ENCODE data around the gene ARHGAP32.

The ARHGAP32 gene

GRCh38 chr11:128956401-128957201 is 235.5 kb downstream of the ARHGAP32 start:
- DNase-seq (ENCODE audit: low read depth), result peak; percentile 14

- DNase-seq (ENCODE audit: low read depth), result no peak
These were observed 236.5 kb downstream of the ARHGAP32 start for GRCh38 chr11:128955636-128956035.

GRCh38 chr11:128953151-128953550 is 239.0 kb downstream of the ARHGAP32 start:
- no peak for DNase-seq (ENCODE audit: low read depth)

DNA sequence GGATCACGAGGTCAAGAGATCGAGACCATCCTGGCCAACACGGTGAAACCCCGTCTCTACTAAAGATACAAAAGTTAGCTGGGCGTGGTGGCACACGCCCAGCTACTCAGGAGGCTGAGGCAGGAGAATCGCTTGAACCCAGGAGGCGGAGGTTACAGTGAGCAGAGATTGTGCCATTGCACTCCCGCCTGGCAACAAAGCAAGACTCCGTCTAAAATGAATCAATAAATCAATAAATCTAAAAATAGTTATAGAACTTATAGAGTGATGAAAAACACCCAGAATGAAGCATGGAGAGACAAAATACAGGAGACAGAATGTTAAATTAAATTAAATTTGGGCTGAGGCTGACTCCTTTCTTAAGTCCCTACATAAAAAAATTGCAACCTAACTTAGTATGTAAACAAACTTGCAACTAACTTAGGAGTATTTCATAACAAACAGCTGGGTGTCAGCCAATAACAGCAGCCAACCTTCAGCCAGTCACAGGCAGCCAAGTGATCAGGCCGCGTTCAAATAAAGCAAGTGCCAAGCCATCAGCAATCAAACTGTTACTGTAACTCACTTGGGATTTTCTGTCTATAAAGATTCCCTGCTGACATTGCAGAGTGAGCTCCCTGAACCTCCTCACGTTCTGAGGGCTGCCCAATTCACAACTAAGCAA is 242.2 kb downstream of the ARHGAP32 start:
- no peak for DNase-seq (ENCODE audit: low read depth)

- no peak for DNase-seq (ENCODE audit: low read depth)
These were observed 243.5 kb downstream of the ARHGAP32 start for GRCh38 chr11:128948583-128948982.

DNA sequence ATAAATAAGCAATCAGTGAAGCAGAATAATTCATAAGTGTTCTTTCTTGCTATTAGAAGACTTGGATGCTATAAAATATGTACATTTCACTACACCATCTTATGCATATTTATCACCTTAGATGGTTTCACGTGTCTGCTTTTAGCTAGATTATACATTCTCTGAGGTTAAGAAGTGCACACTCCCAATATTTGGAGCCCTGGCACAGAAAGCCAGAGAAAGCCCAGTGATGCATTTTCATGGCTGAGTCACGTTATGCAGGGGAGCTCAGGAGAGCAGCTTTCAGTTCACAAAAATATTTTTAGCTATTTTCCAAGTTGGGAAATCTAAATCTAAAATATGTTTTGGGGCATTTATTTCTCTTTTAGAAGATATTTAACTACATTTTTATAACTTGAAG is 244.4 kb downstream of the ARHGAP32 start:
- no peak for DNase-seq (ENCODE audit: low read depth)

GRCh38 chr11:128946648-128947047 is 245.5 kb downstream of the ARHGAP32 start:
- DNase-seq (ENCODE audit: low read depth), result no peak

DNA sequence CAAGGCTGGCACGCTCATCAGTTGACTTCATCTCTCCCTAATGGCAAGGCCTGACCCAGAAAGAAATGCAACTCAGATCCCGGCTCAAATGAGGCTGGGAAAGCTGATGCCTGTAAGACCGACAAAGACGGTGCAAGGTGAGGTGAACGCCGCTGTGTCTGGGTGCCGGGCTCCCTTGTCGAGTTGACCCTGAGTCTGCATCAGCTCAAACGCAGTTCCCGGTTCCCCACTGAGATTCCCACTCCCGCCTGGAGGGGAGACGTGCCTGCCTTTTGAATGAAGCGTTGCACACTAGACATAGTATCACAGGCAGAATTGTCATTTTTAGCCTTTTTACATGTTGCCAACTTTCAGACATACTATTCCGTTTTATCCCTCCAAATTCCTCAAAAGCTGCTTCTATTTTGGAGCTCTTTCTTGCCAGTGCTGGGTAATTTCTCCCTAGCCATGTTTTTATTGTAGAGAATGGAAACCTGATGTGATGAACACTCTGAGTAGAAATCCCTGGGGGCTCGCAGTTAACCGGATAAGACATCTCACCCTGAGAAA is 248.6 kb downstream of the ARHGAP32 start:
- no peak for DNase-seq (ENCODE audit: low read depth)

DNA sequence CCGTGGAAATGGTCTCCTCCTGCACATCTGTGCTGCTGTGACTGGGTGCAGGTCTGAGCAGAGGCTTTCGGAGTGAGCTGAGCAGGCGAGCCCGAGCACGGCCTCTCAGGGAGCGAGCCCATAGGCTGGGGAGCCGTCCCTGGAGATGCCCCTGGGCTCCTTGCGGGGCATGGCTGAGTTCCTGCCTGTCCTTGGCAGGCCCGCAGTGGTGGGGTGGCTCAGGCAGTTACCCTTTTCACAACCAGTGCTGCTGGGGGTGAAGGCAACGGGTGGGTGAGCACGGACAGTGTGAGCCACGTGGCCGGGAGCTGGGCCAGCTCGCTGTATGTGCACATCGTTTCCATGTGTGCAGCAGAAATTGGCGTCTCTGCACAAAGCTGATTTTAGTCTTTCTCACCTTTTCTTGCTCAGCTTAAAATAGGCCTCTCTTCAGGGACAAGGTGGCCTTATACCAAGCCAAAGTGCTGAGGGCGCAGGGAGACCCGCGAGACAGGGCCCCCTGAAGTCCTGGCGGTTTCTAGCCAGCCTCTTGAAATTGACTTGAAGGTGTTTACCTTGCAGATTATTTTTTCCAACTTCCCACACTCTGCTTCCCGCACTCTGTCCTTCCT is 249.2 kb downstream of the ARHGAP32 start, which contains the start of gene TP53AIP1:
TP53AIP1 (minus strand) TSS at position 55 of the 611 bp plus-strand sequence. CDS start 5,053 bp downstream, outside the sequence.
- DNase-seq (ENCODE audit: low read depth), result no peak

DNA sequence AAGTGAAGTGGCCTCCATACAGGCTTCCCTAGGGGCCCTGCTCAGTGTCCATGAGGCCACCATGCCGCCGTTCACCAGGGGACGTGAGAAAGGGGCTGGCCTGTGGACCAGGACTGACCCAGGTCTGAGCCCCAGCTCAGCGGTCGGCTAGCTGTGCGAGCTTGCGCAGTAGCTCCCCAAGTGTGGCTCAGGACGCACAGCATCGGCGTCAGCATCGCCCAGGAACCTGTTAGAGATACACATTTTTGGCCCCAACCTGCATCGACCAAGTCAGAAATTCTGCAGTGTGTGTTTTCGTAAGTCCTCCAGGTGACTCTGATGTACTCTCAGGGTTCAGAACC is 249.9 kb downstream of the ARHGAP32 start:
- DNase-seq (ENCODE audit: low read depth), result no peak

DNA sequence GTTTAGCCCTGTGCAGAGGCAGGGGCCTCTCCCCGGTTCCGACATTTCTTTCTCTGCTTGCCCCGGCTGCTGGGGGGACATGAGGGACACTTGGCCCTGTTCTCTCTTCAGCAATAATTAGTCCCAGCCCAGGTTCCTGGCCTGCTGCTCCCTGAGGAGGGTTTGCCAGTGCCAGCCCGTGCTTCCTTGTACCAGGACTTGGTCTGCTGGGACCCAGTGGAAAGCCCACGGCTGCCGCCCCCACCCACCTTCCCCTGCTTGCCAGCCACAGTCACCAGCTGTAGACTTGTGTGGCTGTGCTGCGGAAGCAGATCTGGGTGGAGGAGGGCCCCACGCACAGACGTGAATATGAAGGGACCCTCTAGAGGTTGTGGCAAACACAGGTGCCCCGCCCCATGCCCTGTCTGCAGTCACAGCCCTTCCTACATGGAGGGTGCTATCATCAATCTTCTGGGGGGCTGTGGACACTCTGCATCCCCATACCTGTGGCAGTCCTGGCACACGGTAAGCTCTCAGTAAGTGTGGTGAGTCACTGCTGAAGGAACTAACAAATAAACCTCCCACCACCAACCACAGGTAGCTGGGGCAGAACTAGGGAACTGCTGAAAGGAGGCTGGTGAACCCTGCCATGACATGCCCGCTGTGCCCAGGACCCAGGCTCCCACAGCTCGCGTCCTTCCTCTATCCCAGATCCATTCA is 250.4 kb downstream of the ARHGAP32 start:
- DNase-seq (ENCODE audit: low read depth), result no peak

GRCh38 chr11:128941110-128941509 is 251.0 kb downstream of the ARHGAP32 start:
- DNase-seq (ENCODE audit: low read depth), result no peak

DNA sequence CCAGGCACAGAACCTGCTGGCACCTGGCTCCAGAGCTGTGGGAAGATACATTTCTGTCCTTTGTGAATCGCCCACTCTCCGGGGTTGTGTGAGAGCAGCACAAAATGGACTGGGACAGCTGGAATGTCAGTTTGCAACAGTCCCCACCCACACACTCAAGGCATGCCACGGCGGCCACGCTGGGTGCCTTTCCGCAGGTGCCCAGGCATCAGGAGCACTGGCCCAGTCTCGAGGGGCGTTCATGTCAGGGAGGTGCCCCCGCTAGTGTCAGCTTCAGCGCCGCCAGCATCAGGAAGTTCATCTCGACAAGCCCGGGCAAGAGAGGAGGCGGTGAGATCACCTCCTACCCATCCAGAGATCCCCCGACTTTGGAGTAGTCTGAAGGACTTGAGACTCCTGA is 251.5 kb downstream of the ARHGAP32 start:
- DNase-seq (ENCODE audit: low read depth), result no peak

DNA sequence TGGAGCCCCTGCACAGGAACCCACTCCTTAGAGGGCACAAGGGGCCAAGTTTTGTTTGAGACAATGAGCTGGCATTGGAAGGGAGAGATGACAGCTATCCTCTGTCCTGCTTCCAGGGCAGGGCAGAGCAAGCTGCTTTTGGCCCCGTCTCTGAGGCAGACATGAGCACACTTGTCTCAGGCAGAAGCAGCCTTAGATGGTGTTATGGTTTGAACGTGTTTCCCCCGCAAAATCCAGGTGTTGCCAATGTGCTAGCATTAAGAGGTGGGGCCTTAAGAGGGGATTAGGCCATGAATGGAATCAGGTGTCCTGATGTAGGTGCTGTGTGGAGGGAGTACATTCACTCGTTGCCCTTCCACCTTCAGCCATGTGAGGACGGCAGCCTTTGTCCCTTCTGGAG is 252.0 kb downstream of the ARHGAP32 start:
- DNase-seq (ENCODE audit: low read depth), result no peak

DNA sequence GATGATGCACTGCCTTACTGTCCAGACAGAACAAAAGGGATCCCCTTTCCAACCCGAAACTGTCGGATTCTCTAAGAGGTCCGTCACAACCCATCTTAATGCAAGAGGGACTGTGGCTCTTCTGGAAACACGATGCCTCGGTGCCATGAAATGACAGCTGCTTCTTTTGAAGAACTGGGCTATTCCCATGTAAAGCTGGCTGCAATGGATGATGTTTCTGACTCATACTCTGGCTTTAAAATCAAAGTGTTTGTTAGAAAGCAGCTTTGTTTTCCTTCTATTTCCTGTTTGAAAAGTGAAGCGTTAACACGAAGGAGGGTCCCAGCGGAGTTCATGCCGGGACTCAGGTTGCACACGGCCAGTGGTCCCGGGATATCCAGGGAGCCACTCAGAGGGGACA is 252.5 kb downstream of the ARHGAP32 start:
- no peak for DNase-seq (ENCODE audit: low read depth)

DNA sequence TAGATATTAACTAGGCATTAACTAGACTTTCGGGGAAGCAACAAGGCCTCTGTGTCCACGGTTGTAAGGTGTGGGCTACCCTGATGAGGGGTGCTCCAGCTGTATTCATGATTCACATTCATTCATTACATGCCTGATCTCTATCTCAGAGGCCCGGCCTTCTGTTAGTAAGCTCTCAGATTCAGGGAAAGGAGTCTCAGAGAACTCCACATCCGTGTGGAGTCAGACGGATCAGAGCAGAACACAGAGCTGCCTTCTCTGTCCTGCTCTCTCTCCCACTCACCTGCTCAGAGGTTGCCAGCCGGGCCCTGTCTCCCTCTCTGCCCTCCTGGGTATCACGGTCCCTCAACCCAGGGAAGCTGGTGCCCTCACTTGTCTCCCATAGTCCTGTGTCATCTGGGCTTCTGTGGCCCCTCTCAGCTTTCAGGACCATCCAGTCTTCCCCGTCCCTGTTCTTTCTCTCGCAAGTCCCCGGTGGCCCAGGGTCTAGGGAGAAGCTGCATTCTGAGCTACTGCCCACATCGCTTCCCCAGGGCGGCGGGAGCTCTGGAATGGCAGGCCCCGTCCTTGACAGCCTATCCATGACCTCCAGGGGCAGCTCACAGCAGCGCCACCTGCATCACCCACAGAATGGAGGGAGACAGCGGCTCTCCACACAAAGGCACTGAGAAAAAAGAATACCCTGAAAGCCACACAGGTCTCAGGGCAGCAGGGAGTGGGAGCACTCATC is 253.8 kb downstream of the ARHGAP32 start:
- no peak for DNase-seq (ENCODE audit: low read depth)

GRCh38 chr11:128937480-128937879 is 254.6 kb downstream of the ARHGAP32 start:
- DNase-seq (ENCODE audit: low read depth), result no peak

DNA sequence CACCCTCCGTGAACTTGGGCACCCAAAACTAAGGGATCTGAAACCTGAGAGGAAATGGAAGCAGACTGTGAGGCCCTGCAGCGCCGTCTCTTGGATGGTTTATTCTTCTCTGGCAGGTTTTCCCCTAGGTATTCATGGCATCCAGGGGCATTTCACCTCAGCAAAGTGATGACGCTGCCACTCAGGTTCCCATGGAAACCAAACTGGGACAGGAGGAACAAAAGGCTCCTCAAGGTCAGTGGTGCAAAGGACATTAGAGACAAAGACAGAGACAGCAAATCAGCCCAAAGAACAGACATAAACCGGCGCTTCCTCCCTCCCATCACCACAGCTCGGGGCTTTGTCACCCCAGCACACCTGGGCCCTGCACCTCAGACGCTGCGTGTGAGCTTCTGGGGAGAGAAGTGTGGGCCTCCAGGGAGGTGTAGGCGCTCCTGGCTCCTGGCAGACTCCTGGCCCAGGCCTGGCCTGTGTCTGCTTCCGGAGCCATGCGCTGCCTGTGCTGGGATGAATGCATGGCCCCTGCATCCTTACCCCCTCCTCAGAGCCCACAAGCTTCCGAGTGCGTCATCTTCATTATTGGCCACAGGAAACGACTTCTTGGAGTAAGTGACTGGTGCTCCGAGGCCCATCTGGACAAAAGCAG is 255.4 kb downstream of the ARHGAP32 start:
- DNase-seq (ENCODE audit: low read depth), result no peak

DNA sequence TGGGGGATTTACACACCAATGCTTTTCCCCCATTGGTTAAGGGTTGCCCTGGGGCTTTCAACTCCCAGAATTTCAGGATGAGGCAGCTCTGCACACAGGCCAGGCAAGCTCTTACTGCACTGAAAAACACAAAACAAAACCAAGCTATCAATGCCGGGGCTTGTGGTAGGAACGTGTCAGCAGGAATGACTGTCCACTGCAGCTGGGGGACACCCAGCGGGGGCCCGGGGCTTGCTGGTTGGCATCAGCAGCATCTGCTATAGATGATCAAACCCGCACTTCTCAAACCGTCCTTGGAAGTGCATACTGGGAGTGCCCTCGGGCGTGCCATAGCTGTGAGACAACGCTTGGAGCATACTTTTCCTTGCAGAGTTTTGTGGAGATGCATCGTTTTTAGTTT is 257.2 kb downstream of the ARHGAP32 start:
- DNase-seq (ENCODE audit: low read depth), result no peak

DNA sequence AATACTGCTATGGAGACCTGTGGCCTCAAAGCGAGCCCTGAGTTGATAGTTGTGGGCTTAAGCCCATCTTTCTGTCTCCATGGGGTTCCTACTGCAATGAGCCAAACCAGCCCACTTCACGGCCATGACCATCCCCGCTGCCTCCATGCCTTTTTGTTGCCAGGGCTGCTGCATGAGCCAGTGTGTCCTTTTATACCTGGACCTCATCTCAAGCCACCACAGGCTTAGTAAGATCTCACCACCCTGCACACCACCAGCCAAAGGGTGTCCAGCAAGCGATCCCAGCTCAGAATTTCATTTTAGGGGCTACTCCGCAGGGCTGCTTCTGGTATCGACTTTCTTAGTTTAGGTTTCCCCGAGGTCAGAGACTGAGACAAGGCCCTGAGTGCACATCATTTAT is 257.8 kb downstream of the ARHGAP32 start:
- DNase-seq (ENCODE audit: low read depth), result no peak
